HG03280 (cell line): ENCODE results near the gene HAGH.
A peak's percentile ranks its signal among the peaks of the same experiment; 100 is the strongest.

Source experiments
- ATAC-seq: cut with Tn5 transposase; IDR thresholded peaks from one replicate; pipeline ENCODE4 v1.9.1; 2021; ENCODE audit warnings: mild to moderate bottlenecking, moderate library complexity; ENCODE audit not compliant: unreplicated experiment

Gene HAGH

DNA sequence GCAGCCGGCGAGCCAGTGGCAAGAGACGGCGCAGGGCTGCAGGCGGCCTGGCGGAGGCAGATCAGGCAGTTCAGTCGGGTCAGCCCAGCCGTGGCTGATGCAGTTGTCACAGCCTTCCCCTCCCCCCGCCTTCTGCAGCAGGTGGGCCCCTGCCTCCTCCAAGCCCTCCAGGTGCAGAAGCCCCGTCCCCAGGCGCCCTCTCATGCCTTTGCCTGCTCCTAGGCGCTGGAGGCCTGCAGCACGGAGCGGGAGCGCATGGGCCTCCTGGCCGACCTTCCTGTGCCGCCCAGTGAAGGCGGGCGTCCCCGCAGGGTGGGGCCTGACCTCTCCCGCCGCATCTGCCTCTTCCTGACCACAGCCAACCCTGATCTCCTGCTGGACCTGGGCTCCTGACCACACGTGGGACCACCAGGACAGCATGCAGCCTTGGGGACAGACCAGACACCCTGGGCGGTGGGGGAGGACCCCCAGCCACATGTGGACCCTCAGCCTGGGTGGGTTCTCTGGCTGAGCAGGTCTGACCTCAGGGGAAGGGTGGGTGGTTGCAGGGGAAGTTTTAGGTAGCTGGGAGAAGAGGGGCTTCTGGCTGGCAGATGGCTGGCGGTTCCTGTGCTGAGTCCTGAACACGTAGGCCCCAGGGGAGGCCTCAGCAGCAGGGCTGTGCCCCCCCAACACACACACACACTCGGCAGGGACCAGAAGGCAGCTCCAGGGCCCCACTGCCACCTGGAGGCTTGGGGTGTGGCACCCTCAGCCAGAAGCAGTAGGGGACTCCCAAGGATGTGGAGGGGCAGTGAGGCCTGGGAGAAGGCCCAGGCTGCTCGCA is 50.6 kb downstream of the HAGH start:
- ATAC-seq: no peak

- ATAC-seq: no peak
Measured at GRCh38 chr16:1775006-1775845, 51.4 kb downstream of the HAGH start.

DNA sequence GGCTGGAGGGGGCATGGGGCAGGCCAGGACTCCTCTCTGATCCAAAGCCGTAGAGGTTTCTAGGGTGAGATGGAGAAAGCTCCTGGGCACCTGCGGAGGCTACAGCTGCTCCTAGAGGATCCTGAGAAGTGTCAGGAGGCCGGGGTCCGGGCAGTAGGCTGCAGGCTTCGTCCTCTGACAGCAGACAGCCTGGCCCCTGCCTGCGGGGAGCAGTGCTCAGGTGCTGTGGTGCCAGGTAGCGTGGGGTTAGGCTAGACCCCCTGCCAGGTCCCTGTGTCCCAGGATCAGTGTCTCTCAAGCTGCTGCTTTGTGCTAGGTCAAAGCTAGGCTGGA is 52.2 kb downstream of the HAGH start:
- no peak for ATAC-seq

DNA sequence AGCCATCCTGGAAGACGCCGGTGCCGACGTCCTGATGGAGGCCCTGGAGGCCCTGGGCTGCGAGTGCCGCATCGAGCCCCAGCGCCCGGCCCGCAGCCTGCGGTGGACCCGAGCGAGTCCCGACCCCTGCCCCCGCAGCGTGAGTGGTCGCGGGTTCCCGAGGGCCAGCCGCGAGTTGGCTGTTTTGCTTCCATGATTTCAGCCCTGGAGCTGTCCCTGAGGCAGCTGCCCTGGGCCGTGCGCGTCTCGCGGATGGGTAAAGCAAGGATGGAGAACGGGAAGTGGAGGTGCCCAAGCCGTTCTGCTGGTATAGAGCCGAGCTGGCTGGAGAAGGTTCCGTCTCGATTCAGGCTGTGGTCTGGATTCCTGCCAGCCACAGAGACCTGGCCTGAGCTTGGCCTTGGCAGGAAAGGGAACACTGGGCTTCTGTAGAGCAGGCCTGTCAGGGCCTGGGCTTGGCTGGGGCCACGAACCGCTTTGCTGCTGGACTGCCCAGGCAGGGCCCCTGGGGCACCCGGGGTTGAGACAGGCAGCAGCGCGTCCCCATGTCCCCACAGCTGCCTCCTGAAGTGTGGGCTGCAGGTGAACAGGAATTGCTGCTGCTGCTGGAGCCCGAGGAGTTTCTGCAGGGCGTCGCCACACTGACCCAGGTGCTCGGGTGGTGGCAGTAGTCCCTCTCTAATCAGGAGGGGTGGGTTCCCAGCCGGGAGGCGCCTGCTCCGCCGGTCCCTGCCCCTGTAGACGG is 52.8 kb downstream of the HAGH start:
- ATAC-seq: no peak

GRCh38 chr16:1772908-1773702 is 53.5 kb downstream of the HAGH start, which contains the start of gene MRPS34:
Gene MRPS34, minus strand, starts transcription at chr16:1773134. Its CDS starts 15 bp downstream, at chr16:1773119.
- ATAC-seq: peak; percentile 51

DNA sequence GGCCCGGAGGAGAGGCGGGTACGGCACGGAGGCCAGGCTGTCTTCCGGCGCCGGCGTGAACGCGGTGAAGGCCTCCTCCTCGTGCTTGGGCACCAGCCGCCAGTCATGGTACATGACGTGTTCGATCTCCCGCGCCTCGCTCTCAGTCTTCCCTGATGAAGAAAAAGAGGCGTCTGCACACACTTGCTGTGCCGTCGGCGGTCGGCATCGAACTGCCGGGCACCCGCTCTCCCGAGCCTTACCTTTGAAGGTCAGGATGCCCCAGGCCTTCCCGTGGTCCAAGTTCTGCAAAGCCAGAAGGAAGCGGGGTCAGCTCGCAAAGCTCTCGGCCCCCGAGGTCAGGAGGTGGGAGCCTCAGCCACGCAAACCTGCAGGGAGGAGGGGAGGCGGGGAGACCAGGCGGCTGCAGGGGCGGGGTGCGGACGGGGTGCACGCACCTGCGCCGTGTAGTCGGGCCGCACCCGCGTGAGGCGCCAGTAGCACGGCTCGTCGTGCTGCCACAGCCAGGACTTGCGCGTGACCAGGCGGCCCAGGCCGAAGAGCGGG is 54.2 kb downstream of the HAGH start, which contains the start of gene EME2:
Gene EME2, plus strand, starts transcription at position 449 of the 546 bp plus-strand sequence. CDS start 418 bp downstream, outside the sequence.
- peak; percentile 16 for ATAC-seq

- ATAC-seq: no peak
Measured at GRCh38 chr16:1771864-1772361, 54.7 kb downstream of the HAGH start.

- peak; percentile 31 for ATAC-seq
Measured at GRCh38 chr16:1771188-1771863, 55.3 kb downstream of the HAGH start, which contains the start of gene NME3. Gene NME3, minus strand, starts transcription at chr16:1771543. Its CDS starts 9 bp downstream, at chr16:1771534.

GRCh38 chr16:1770328-1771187 is 56.1 kb downstream of the HAGH start:
- no peak for ATAC-seq

DNA sequence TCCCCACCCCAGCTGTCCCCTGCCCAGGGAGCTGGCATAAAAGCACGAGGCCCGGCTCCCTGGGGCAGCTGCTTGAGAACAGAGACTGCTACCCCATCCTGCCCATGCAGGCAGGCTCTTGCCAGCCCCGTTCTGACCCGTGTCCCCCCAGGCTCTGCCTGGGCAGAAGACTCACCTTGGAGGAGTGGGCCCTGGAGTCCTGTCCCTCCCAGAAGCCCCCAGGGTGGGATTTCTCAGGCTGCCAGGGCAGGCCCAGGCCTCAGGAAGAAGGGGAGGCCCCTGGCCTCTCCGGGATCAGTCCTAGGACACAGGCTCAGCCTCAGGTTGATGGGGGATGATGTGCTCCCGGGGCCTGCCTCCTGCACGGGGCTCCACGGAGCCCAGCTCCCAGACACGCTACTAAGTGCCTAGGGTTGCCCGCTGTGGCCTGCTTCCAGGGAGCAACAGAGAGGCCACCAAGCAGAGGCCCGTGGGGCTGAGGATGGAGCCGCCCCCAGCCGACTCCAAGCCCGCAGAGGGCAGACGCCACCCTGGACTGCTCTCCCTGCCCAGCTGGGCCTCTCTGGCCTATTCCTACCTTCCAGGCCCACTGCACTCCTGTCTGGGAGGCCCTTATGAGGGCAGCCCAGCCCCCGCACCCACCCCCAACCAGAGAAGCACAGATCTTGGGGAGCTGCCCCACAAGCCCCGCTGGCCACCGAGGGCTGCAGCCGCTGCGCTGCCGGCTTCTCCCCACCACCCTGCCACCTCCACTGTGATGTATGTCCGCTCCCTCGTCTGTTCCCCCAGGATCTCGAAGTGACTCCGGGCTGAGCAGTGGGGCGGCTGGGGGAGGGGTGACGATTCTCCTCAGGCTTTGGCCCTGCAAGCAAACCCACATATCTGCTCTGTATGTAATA is 57.0 kb downstream of the HAGH start:
- ATAC-seq: no peak

GRCh38 chr16:1768767-1769401 is 57.7 kb downstream of the HAGH start:
- no peak for ATAC-seq

- ATAC-seq: no peak
Measured at GRCh38 chr16:1768061-1768766, 58.4 kb downstream of the HAGH start.

DNA sequence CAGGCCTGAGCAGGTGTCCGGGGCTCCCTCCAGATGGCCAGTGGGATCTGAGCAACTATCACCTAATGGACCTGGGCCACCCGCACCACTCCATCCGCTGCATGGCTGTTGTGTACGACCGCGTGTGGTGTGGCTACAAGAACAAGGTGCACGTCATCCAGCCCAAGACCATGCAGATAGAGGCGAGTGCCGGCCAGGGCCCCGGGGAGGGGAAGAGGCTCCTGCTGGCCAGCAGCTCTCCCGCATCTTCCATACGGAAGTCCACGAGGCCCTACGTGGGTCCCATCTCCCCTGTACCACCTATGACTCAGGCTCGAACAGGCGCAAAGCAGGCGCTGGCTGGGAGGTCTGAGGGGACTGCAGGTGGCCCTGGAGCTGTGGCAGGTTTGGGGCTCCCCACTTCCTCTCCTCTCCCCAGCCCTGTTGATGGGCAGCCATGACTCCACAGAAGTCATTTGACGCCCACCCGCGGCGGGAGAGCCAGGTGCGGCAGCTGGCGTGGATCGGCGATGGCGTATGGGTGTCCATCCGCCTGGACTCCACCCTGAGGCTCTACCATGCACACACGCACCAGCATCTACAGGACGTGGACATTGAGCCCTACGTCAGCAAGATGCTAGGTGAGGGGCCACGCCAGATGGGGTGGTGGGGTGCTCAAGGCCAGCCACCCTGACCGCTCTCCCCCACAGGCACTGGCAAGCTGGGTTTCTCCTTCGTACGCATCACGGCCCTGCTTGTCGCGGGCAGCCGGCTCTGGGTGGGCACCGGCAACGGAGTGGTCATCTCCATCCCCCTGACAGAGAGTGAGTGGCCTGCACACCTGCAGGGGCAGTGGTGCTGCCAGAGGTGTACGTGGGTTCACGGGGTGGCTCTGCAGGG is 59.3 kb downstream of the HAGH start:
- ATAC-seq: no peak

- no peak for ATAC-seq
Measured at GRCh38 chr16:1766701-1767100, 59.9 kb downstream of the HAGH start.

DNA sequence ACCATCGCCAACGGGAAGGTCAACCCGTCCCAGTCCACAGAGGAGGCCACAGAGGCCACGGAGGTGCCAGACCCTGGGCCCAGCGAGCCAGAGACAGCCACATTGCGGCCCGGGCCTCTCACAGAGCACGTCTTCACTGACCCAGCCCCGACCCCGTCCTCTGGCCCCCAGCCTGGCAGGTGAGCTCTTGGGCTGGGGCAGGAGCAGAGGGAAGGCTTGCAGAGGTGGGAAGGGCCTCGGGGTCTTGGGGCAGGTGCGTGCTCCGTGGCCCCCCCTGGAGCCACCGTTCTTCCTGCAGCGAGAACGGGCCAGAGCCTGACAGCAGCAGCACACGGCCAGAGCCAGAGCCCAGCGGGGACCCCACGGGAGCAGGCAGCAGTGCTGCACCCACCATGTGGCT is 60.4 kb downstream of the HAGH start:
- no peak for ATAC-seq
